GM23248 (cell line): Measurements from ENCODE around the gene ADGRV1. TPM values are rescaled to one million over a fixed set of nuclear protein-coding genes. Genes with fewer than 3 reads are reported as not detected.
"Not testable (repeated sequence)": the region's sequence is repeated elsewhere in the genome, so short reads cannot be mapped to it uniquely, and the experiment has no call there.

ENCODE experiments used
- DNase-seq: peaks from one replicate; pipeline ENCODE4 v3.0.0-alpha.2; 2015
- H2AFZ ChIP-seq: fragments of 200-600 bp; sonication (generic); 2 replicates; pipeline ENCODE4 v1.6.1; 2016; ENCODE audit warnings: antibody characterized with exemption
- H3F3A ChIP-seq: fragments of 200-600 bp; sonication (generic); 2 replicates; pipeline ENCODE4 v1.6.1; 2016; ENCODE audit warnings: mild to moderate bottlenecking, antibody characterized with exemption, mixed run types; ENCODE audit not compliant: insufficient read depth
- H3K27ac ChIP-seq: fragments of 200-600 bp; sonication (generic); 2 replicates; pipeline ENCODE4 v1.5.1; 2016; ENCODE audit warnings: mild to moderate bottlenecking
- H3K27me3 ChIP-seq: fragments of 200-600 bp; sonication (generic); replicated peaks from 2 replicates; pipeline ENCODE4 v1.6.1; 2016; ENCODE audit warnings: mild to moderate bottlenecking; ENCODE audit not compliant: insufficient read depth
- H3K36me3 ChIP-seq: fragments of 200-600 bp; sonication (generic); 2 replicates; pipeline ENCODE4 v1.6.1; 2016; ENCODE audit warnings: low read depth, mild to moderate bottlenecking
- H3K4me1 ChIP-seq: fragments of 200-600 bp; sonication (generic); 2 replicates; pipeline ENCODE4 v1.6.1; 2016; ENCODE audit warnings: mild to moderate bottlenecking; ENCODE audit not compliant: insufficient read depth
- H3K4me2 ChIP-seq: fragments of 200-600 bp; sonication (generic); one replicate; pipeline ENCODE4 v1.6.1; 2016; ENCODE audit warnings: mild to moderate bottlenecking; ENCODE audit not compliant: unreplicated experiment
- H3K4me3 ChIP-seq: fragments of 200-600 bp; sonication (generic); 2 replicates; pipeline ENCODE4 v1.5.1; 2016; ENCODE audit warnings: mild to moderate bottlenecking
- H3K79me2 ChIP-seq: fragments of 200-600 bp; sonication (generic); 2 replicates; pipeline ENCODE4 v1.6.1; 2016; ENCODE audit warnings: mild to moderate bottlenecking; ENCODE audit not compliant: insufficient read depth
- H3K9ac ChIP-seq: fragments of 200-600 bp; sonication (generic); 2 replicates; pipeline ENCODE4 v1.6.1; 2016; ENCODE audit warnings: mild to moderate bottlenecking
- H3K9me2 ChIP-seq: fragments of 200-600 bp; sonication (generic); 2 replicates; pipeline ENCODE4 v1.6.1; 2016; ENCODE audit warnings: mixed run types, mild to moderate bottlenecking, moderate library complexity; ENCODE audit not compliant: insufficient read depth
- H3K9me3 ChIP-seq: fragments of 200-600 bp; sonication (generic); one replicate; pipeline ENCODE4 v1.6.1; 2017; ENCODE audit warnings: low read depth
- H4K20me1 ChIP-seq: fragments of 200-600 bp; sonication (generic); 2 replicates; pipeline ENCODE4 v1.6.0; 2016; ENCODE audit not compliant: insufficient read depth
- EZH2 ChIP-seq: fragments of 200-600 bp; sonication (generic); IDR thresholded peaks from 2 replicates; pipeline ENCODE4 v1.6.1; 2018; ENCODE audit warnings: antibody characterized with exemption, mild to moderate bottlenecking; ENCODE audit not compliant: insufficient read depth, poor library complexity, severe bottlenecking
- EZH2phosphoT487 ChIP-seq: fragments of 200-600 bp; sonication (generic); IDR thresholded peaks from 2 replicates; pipeline ENCODE4 v1.6.1; 2018; ENCODE audit warnings: antibody characterized with exemption, moderate library complexity, mild to moderate bottlenecking, low read depth; ENCODE audit not compliant: insufficient read depth
- WGBS, 2 experiments: methylation state at CpG; one replicate each; pipeline ENCODE4 v1.1.6; 2015 to 2017; ENCODE audit warnings: low lambda C conversion rate in 2 of 2, low coverage in 1 of 2; ENCODE audit errors: missing lambda C conversion rate in 2 of 2; 5-methylcytosine and 5-hydroxymethylcytosine counted together
- in situ Hi-C: fragments of 300-500 bp; cut with MboI; formaldehyde crosslinking; loops from 2 replicates; pipeline ENCODE4 v1.15.0; 2020
- polyA plus RNA-seq: library from polyadenylated mRNA; unstranded; fragments of >200 nt; fragmentation: Nextera tagmentation; extraction: Ambion mirVana; gene quantifications from 2 replicates; pipeline ENCODE4 v1.2.1, GENCODE V29; 2016
- total RNA-seq: library from RNA; depleted of rRNA; stranded (reverse); fragments of >200 nt; shearing (Covaris generic); gene quantifications from 2 replicates; pipeline ENCODE4 v1.2.3, GENCODE V29; 2014

The ADGRV1 gene
- total and polyA plus RNA-seq, 2 experiments from 2014 or later: not detected

GRCh38 chr5:90916947-90917800 is 358.6 kb downstream of the ADGRV1 start:
- no peak overlapping the region for H2AFZ ChIP-seq
- no peak overlapping the region for H3K4me2 ChIP-seq
- H3K36me3 ChIP-seq: no peaks in the 10 kb centered on the region
- H3K4me1 ChIP-seq: no peaks in the 10 kb centered on the region
- TF ChIP-seq EZH2 (no peak), EZH2phosphoT487 (no peak)
- in situ Hi-C loops: no loop called here
- H3K9ac ChIP-seq: no peak overlapping the region
- no peaks in the 10 kb centered on the region for H3K9me3 ChIP-seq
- H3K79me2 ChIP-seq: no peaks in the 10 kb centered on the region
- no peaks in the 10 kb centered on the region for H3K9me2 ChIP-seq
- H3K27me3 ChIP-seq: peaks cover 16% of the 10 kb centered on the region; the same call in 1 of the 2 replicates
- no peak overlapping the region for H3K27ac ChIP-seq
- DNase-seq: no peak
- H4K20me1 ChIP-seq: no peaks in the 10 kb centered on the region
- 57 to 58% methylated on average over 3 of the region's 3 CpGs for WGBS, 2 experiments
- no peak overlapping the region for H3K4me3 ChIP-seq
- no peaks in the 10 kb centered on the region for H3F3A ChIP-seq

- in situ Hi-C loops: no loop called here
- H3K4me2 ChIP-seq: no peak overlapping the region
- no peaks in the 10 kb centered on the region for H3K9me3 ChIP-seq
- DNase-seq: no peak
- H3K36me3 ChIP-seq: no peaks in the 10 kb centered on the region
- no peak overlapping the region for H3K27ac ChIP-seq
- H3K4me3 ChIP-seq: no peak overlapping the region
- H3K9ac ChIP-seq: no peak overlapping the region
- no peak for TF ChIP-seq EZH2
- TF ChIP-seq EZH2phosphoT487: no peak
- H3F3A ChIP-seq: no peaks in the 10 kb centered on the region
- no peak overlapping the region for H2AFZ ChIP-seq
- no peaks in the 10 kb centered on the region for H3K79me2 ChIP-seq
- WGBS, 2 experiments: 65 to 70% methylated on average over 6 of the region's 6 CpGs
- no peaks in the 10 kb centered on the region for H3K4me1 ChIP-seq
- peaks cover 16% of the 10 kb centered on the region; the same call in 1 of the 2 replicates for H3K27me3 ChIP-seq
- no peaks in the 10 kb centered on the region for H3K9me2 ChIP-seq
- no peaks in the 10 kb centered on the region for H4K20me1 ChIP-seq
Observed at GRCh38 chr5:90917928-90918668, 359.5 kb downstream of the ADGRV1 start.

GRCh38 chr5:90921418-90921973 is 362.9 kb downstream of the ADGRV1 start:
- H3K4me1 ChIP-seq: no peaks in the 10 kb centered on the region
- no peaks in the 10 kb centered on the region for H3K9me3 ChIP-seq
- peaks cover 16% of the 10 kb centered on the region; the same call in 1 of the 2 replicates for H3K27me3 ChIP-seq
- no peaks in the 10 kb centered on the region for H3K36me3 ChIP-seq
- 79 to 83% methylated on average over 2 of the region's 2 CpGs for WGBS, 2 experiments
- H3K4me3 ChIP-seq: no peak overlapping the region
- no peaks in the 10 kb centered on the region for H3F3A ChIP-seq
- no peaks in the 10 kb centered on the region for H3K9me2 ChIP-seq
- no peak for TF ChIP-seq EZH2
- no peak for TF ChIP-seq EZH2phosphoT487
- H3K4me2 ChIP-seq: no peak overlapping the region
- no peak for DNase-seq
- no peaks in the 10 kb centered on the region for H3K79me2 ChIP-seq
- no peak overlapping the region for H3K9ac ChIP-seq
- no peak overlapping the region for H2AFZ ChIP-seq
- H4K20me1 ChIP-seq: no peaks in the 10 kb centered on the region
- H3K27ac ChIP-seq: no peak overlapping the region
- in situ Hi-C loops: no loop called here

GRCh38 chr5:90924222-90924621 is 365.6 kb downstream of the ADGRV1 start:
- H3K9ac ChIP-seq: not testable (repeated sequence)

GRCh38 chr5:90929013-90929839 is 370.6 kb downstream of the ADGRV1 start:
- H3K27me3 ChIP-seq, H3K9me2 ChIP-seq, H4K20me1 ChIP-seq, H3K79me2 ChIP-seq, H3K36me3 ChIP-seq, H3K4me1 ChIP-seq, H3K9me3 ChIP-seq, H3F3A ChIP-seq, H2AFZ ChIP-seq, H3K9ac ChIP-seq, H3K4me2 ChIP-seq, H3K27ac ChIP-seq, in situ Hi-C loops, H3K4me3 ChIP-seq, DNase-seq: not testable (repeated sequence)
- WGBS, 2 experiments: 92 to 95% methylated on average over 16 to 29 of the region's 29 CpGs

More at GRCh38 chr5:90924222-90924621, 365.6 kb downstream of the ADGRV1 start:
- H3K27me3 ChIP-seq, H4K20me1 ChIP-seq, H3K79me2 ChIP-seq, H3K9me3 ChIP-seq, H3K9me2 ChIP-seq, H2AFZ ChIP-seq, H3K4me1 ChIP-seq, in situ Hi-C loops, H3K27ac ChIP-seq, DNase-seq, H3F3A ChIP-seq, H3K36me3 ChIP-seq, H3K4me3 ChIP-seq, H3K4me2 ChIP-seq: not testable (repeated sequence)
- 70 to 79% methylated on average over 2 of the region's 2 CpGs for WGBS, 2 experiments
